ENCODE results near the gene SMO.
"Not testable (repeated sequence)": the region's sequence is repeated elsewhere in the genome, so short reads cannot be mapped to it uniquely, and the experiment has no call there.

SMO gene

DNA sequence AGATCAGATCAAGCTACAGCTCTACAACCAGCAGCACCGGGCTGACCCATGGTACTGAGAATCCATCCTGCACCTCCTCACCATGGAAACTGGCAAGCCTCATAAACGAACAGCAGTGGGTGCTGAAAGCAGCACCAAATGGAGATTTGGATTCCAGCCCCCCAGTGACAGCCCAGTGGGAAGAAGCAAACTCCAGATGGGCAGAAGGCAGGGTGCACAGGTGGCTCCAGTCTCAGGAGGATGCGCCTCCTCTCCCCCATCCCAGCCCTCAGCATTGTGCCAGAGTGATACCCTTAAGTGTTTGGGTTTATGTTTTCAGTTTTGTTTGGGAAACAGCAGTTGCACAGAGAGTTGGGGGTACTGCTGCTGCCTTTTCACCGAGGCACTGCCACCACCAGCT lies 20.6 kb upstream of the SMO start:
- Mint-ChIP-seq H3K27ac (peak overlapping the region; percentile 88 to 92 (median 90)), H3K27me3 (ENCODE audit: low read depth) (peaks cover 9% of the 10 kb centered on the region), H3K36me3 (ENCODE audit: low read depth) (peaks cover 5% of the 10 kb centered on the region), H3K4me1 (peaks cover 33% of the 10 kb centered on the region), H3K9me3 (no peaks in the 10 kb centered on the region), H3K4me3 (peak overlapping the region; percentile 51 to 79 (median 72))
- TF ChIP-seq, protein P1, sequence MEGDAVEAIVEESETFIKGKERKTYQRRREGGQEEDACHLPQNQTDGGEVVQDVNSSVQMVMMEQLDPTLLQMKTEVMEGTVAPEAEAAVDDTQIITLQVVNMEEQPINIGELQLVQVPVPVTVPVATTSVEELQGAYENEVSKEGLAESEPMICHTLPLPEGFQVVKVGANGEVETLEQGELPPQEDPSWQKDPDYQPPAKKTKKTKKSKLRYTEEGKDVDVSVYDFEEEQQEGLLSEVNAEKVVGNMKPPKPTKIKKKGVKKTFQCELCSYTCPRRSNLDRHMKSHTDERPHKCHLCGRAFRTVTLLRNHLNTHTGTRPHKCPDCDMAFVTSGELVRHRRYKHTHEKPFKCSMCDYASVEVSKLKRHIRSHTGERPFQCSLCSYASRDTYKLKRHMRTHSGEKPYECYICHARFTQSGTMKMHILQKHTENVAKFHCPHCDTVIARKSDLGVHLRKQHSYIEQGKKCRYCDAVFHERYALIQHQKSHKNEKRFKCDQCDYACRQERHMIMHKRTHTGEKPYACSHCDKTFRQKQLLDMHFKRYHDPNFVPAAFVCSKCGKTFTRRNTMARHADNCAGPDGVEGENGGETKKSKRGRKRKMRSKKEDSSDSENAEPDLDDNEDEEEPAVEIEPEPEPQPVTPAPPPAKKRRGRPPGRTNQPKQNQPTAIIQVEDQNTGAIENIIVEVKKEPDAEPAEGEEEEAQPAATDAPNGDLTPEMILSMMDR (IDR thresholded peaks at IDR 0.05; ENCODE audit: unreplicated experiment in 3 of 3) = no peak

DNA sequence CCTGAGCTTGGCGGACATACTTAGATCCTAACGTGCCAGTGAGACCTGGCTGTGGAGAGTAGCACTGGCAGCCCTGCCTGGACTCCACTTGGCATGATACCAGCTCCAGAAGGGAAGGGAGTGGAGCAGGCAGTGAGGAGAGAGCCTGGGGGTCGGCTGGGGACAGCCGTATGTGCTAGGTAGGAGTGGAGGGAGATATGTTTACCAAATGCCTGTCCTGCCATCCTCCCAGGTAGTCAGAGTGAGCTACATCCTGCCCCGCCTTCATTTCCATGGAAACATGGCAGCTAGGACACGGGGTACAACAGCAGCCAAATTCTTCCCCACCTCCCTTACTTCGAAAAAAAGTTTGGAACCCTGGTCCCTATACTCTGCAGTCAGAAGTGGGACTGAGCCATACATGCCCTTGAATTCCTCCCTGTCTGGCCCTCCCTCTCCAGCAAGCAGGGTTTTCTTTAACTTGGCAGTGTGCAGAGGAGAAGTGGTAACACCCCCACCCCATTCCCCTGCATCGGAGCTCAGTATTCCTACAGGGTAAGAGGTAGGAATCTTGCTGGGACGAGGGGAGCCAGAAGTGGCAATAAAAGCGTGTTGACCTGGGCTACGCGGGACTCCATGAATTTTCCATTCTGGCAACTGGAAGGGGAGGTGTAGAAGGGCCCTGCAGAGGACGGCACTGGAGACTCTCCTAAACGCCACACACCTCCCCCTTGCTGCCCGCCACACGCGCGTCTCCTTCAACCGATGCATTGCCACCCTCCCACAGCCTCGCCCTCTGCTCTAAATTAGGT lies 20.0 kb upstream of the SMO start:
- Mint-ChIP-seq H3K9me3 (no peaks in the 10 kb centered on the region), H3K36me3 (ENCODE audit: low read depth) (peaks cover 5% of the 10 kb centered on the region), H3K27ac (peak overlapping the region; percentile 88 to 92 (median 90)), H3K4me3 (peak overlapping the region; percentile 72 to 79 (median 76)), H3K4me1 (peaks cover 33% of the 10 kb centered on the region), H3K27me3 (ENCODE audit: low read depth) (peaks cover 9% of the 10 kb centered on the region)
- TF ChIP-seq, protein P1 (IDR thresholded peaks at IDR 0.05; ENCODE audit: unreplicated experiment in 3 of 3) = no peak

DNA sequence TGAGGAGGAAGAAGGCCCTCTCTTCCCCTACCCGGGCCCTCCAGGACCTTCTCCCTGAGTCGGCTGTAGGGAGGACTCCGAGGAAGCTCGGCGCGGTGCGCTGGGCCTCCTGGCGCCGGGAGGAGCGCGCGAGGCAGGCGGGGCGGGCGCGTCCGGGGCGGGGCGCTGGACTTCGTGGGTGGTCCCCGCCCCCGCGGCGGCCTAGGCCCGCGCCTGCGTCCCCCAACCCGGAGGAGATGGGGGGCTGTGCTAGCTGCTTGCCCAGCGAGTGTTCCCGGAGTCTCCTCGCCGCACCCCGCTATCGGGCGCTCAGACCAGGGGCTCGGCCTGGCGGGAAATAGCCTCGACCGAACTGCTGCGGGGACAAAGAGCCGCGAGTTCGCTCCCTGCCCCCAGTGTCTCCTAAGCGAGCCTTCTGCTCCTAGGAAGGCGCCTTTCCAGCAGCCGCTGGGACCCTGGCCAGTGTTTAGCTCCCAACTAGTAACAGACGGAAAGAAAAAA lies 19.2 kb upstream of the SMO start:
- peaks cover 9% of the 10 kb centered on the region for H3K27me3 Mint-ChIP-seq (ENCODE audit: low read depth)
- TF ChIP-seq, protein P1 (IDR thresholded peaks at IDR 0.05; ENCODE audit: unreplicated experiment in 3 of 3) = no peak
- H3K27ac Mint-ChIP-seq = peak overlapping the region; percentile 88 to 97 (median 92)
- H3K9me3 Mint-ChIP-seq = no peaks in the 10 kb centered on the region
- peaks cover 5% of the 10 kb centered on the region for H3K36me3 Mint-ChIP-seq (ENCODE audit: low read depth)
- H3K4me1 Mint-ChIP-seq = peaks cover 33% of the 10 kb centered on the region
- H3K4me3 Mint-ChIP-seq = peak overlapping the region; percentile 76 to 79 (median 77)

DNA sequence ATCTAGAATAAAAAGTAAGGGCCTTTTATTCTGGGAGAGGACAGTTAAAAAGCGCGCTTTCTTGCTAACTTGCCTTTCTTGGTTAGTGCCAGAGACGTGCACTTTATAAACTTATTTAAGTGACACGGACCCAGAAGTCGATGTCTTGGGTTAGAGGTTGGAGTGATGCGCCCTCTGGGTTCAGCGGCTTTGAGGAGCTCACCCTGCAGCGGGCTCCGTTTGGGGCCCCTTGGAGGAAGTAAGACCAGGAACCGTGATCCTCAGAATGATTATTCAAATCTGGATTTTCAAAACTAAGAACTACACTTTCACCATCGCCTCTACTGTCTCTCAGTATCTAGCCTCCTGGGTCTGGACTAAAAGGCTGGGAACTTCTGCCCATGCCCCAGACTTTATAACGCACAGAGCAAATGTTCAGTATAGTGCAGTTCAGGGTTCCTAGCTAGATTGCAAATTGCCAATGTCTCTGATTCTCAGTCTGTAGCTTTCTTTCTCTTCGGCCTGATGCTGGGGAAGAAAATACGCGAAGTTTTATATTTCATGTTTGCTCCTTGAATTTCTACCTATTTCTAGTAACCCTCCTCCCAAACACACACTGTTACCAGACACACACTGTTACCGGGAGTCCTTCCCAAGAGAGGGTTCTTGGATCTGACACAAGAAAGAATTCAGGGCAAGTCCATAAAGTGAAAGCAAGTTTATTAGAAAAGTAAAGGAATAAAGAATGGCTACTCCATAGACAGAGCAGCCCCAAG lies 18.6 kb upstream of the SMO start:
- peaks cover 33% of the 10 kb centered on the region for H3K4me1 Mint-ChIP-seq
- TF ChIP-seq, protein P1 (IDR thresholded peaks at IDR 0.05; ENCODE audit: unreplicated experiment in 3 of 3) = no peak
- peak overlapping the region; percentile 75 to 97 (median 92) for H3K27ac Mint-ChIP-seq
- H3K4me3 Mint-ChIP-seq = peak overlapping the region; percentile 76 to 79 (median 77)
- peaks cover 9% of the 10 kb centered on the region for H3K27me3 Mint-ChIP-seq (ENCODE audit: low read depth)
- H3K36me3 Mint-ChIP-seq (ENCODE audit: low read depth) = peaks cover 5% of the 10 kb centered on the region
- no peaks in the 10 kb centered on the region for H3K9me3 Mint-ChIP-seq

DNA sequence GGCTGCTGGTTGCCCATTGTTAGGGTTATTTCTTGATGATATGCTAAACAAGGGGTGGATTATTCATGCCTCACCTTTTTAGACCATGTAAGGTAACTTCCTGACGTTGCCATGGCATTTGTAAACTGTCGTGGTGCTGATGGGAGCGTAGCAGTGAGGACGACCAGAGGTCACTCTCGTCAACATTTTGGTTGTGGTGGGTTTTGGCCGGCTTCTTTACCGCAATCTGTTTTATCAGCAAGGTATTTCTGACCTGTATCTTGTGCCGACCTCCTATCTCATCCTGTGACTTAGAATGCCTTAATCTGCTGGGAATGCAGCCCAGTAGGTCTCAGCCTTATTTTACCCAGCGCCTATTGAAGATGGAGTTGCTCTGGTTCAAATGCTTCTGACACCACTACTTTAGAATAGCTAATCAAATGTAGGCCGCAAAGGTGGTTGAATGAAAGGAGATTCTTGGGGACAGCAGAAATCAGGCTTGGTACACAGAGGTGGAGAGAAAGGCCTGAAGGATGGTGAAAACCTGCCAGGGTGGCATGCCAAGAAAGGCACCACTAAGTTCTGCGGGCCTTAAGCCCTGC lies 17.9 kb upstream of the SMO start:
- H3K27me3 Mint-ChIP-seq (ENCODE audit: low read depth) = peaks cover 9% of the 10 kb centered on the region
- H3K36me3 Mint-ChIP-seq (ENCODE audit: low read depth) = no peaks in the 10 kb centered on the region
- TF ChIP-seq, protein P1 (IDR thresholded peaks at IDR 0.05; ENCODE audit: unreplicated experiment in 3 of 3) = no peak
- peaks cover 33% of the 10 kb centered on the region for H3K4me1 Mint-ChIP-seq
- no peaks in the 10 kb centered on the region for H3K9me3 Mint-ChIP-seq
- H3K27ac Mint-ChIP-seq = peak overlapping the region; percentile 75 to 97 (median 92)
- H3K4me3 Mint-ChIP-seq = peak overlapping the region in 1 of 3 experiments; percentile 76

DNA sequence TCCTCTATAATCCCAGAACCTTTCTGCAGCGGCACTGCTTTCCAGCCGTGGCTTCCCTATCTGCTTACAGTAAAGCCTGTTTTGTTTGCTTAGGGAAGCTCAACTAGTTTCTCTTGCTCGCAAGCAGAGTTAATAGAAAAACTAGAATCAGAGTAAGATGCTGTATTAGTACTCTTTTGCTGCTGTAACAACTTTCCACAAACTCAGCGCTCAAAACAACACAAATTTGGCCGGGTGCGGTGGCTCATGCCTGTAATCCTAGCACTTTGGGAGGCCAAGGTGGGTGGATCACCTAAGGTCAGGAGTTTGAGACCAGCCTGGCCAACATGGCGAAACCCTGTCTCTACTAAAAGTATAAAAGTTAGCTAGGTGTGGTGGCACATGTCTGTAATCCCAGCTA lies 14.6 kb upstream of the SMO start:
- H3K36me3 Mint-ChIP-seq (ENCODE audit: low read depth); H3K27ac Mint-ChIP-seq; H3K9me3 Mint-ChIP-seq; H3K27me3 Mint-ChIP-seq (ENCODE audit: low read depth); H3K4me3 Mint-ChIP-seq: not testable (repeated sequence)
- H3K4me1 Mint-ChIP-seq = peaks cover 24% of the 10 kb centered on the region

All from nephron (organoid).